Glutamatergic neuron (in vitro differentiated cells): Measurements from ENCODE around the gene NLRP12. TPM values are rescaled to one million over a fixed set of nuclear protein-coding genes. Genes with fewer than 3 reads are reported as not detected.
"Not testable (repeated sequence)": the region's sequence is repeated elsewhere in the genome, so short reads cannot be mapped to it uniquely, and the experiment has no call there.

ENCODE experiments used
- DNase-seq: peaks from one replicate; pipeline ENCODE4 v3.0.0; 2022
- H3K27ac Mint-ChIP-seq: one replicate; pipeline ENCODE4 v1.8.0; 2020; ENCODE audit warnings: mild to moderate bottlenecking, mixed read lengths, inconsistent platforms; ENCODE audit not compliant: unreplicated experiment
- H3K27me3 Mint-ChIP-seq: one replicate; pipeline ENCODE4 v1.8.0; 2020; ENCODE audit warnings: mild to moderate bottlenecking, moderate library complexity, mixed read lengths, inconsistent platforms; ENCODE audit not compliant: unreplicated experiment
- H3K36me3 Mint-ChIP-seq: one replicate; pipeline ENCODE4 v1.8.0; 2020; ENCODE audit warnings: mild to moderate bottlenecking, mixed read lengths, inconsistent platforms; ENCODE audit not compliant: unreplicated experiment
- H3K4me1 Mint-ChIP-seq: one replicate; pipeline ENCODE4 v1.8.0; 2020; ENCODE audit warnings: mild to moderate bottlenecking, low read depth, mixed read lengths, inconsistent platforms; ENCODE audit not compliant: unreplicated experiment
- H3K4me3 Mint-ChIP-seq: one replicate; pipeline ENCODE4 v1.8.0; 2020; ENCODE audit warnings: mild to moderate bottlenecking, mixed read lengths, inconsistent platforms; ENCODE audit not compliant: unreplicated experiment
- H3K9me3 Mint-ChIP-seq: one replicate; pipeline ENCODE4 v1.8.0; 2020; ENCODE audit warnings: mild to moderate bottlenecking, moderate library complexity, mixed read lengths, inconsistent platforms; ENCODE audit not compliant: unreplicated experiment
- CTCF ChIP-seq: fragments of 200-600 bp; sonication (generic); IDR thresholded peaks from one replicate; pipeline ENCODE4 v1.5.0; 2021; ENCODE audit not compliant: partially characterized antibody, unreplicated experiment
- total RNA-seq: library from RNA; stranded (reverse); fragmentation: NEBNext Ultra II Directional; extraction: Animal tissue kit (Norgen Biotek cat#: 25700); gene quantifications from one replicate; pipeline ENCODE4 v1.2.1, GENCODE V29; 2021; ENCODE audit not compliant: unreplicated experiment

The NLRP12 gene
- total RNA-seq, 1 donor from 2014 or later: 0.12 TPM

GRCh38 chr19:53787266-53787665 lies 36.8 kb downstream of the NLRP12 start:
- H3K4me1 Mint-ChIP-seq: no peaks in the 10 kb centered on the region
- TF ChIP-seq CTCF: no peak
- no peak overlapping the region for H3K27ac Mint-ChIP-seq
- DNase-seq: no peak
- H3K9me3 Mint-ChIP-seq: peaks cover 2% of the 10 kb centered on the region
- H3K36me3 Mint-ChIP-seq: no peaks in the 10 kb centered on the region
- no peak overlapping the region for H3K4me3 Mint-ChIP-seq
- H3K27me3 Mint-ChIP-seq: no peaks in the 10 kb centered on the region

- H3K36me3 Mint-ChIP-seq: no peaks in the 10 kb centered on the region
- H3K4me3 Mint-ChIP-seq: no peak overlapping the region
- no peak for TF ChIP-seq CTCF
- no peaks in the 10 kb centered on the region for H3K27me3 Mint-ChIP-seq
- H3K4me1 Mint-ChIP-seq: no peaks in the 10 kb centered on the region
- H3K27ac Mint-ChIP-seq: no peak overlapping the region
- peaks cover 2% of the 10 kb centered on the region for H3K9me3 Mint-ChIP-seq
- DNase-seq: no peak
Observed at GRCh38 chr19:53786744-53787143, 37.4 kb downstream of the NLRP12 start.

- Mint-ChIP-seq H3K27me3 (peaks cover 3% of the 10 kb centered on the region), H3K4me3 (no peak overlapping the region), H3K36me3 (no peaks in the 10 kb centered on the region), H3K9me3 (peaks cover 2% of the 10 kb centered on the region), H3K4me1 (no peaks in the 10 kb centered on the region), H3K27ac (no peak overlapping the region)
- no peak for DNase-seq
- no peak for TF ChIP-seq CTCF
Observed at GRCh38 chr19:53785196-53785889, 38.8 kb downstream of the NLRP12 start.

- Mint-ChIP-seq H3K27ac (no peak overlapping the region), H3K9me3 (peaks cover 2% of the 10 kb centered on the region), H3K4me3 (no peak overlapping the region), H3K27me3 (peaks cover 3% of the 10 kb centered on the region), H3K36me3 (no peaks in the 10 kb centered on the region), H3K4me1 (no peaks in the 10 kb centered on the region)
- no peak for TF ChIP-seq CTCF
- DNase-seq: no peak
Observed at GRCh38 chr19:53782698-53783097, 41.4 kb downstream of the NLRP12 start.

GRCh38 chr19:53781332-53781731 lies 42.8 kb downstream of the NLRP12 start:
- H3K36me3 Mint-ChIP-seq: not testable (repeated sequence)

More at GRCh38 chr19:53781332-53781731, 42.8 kb downstream of the NLRP12 start:
- not testable (repeated sequence) for DNase-seq, H3K9me3 Mint-ChIP-seq, H3K27ac Mint-ChIP-seq, H3K4me3 Mint-ChIP-seq, H3K4me1 Mint-ChIP-seq, H3K27me3 Mint-ChIP-seq
